Fibroblast of lung (primary cell): ENCODE measurements around the gene LMNB1. TPM values are rescaled to one million over a fixed set of nuclear protein-coding genes. Genes with fewer than 3 reads are reported as not detected.
A peak's percentile ranks its signal among the peaks of the same experiment; 100 is the strongest.
"Not testable (repeated sequence)": the region's sequence is repeated elsewhere in the genome, so short reads cannot be mapped to it uniquely, and the experiment has no call there.

ENCODE experiments used
- DNase-seq, 2 donors: peaks; one replicate each; pipeline versions ENCODE4 v3.0.0 to v3.0.0-alpha.2; 2010; ENCODE audit warnings: low read depth in 2 of 2
- H2AFZ ChIP-seq: 2 replicates; pipeline ENCODE4 v1.5.1; 2012; ENCODE audit warnings: low read length, control low read depth, inconsistent platforms
- H3K27ac ChIP-seq: 2 replicates; pipeline ENCODE4 v1.5.1; 2011; ENCODE audit warnings: low read length, control low read depth; ENCODE audit not compliant: insufficient read depth
- H3K27me3 ChIP-seq: 2 replicates; pipeline ENCODE4 v1.5.1; 2011; ENCODE audit warnings: mild to moderate bottlenecking, low read length; ENCODE audit not compliant: control insufficient read depth, insufficient read depth
- H3K36me3 ChIP-seq: 2 replicates; pipeline ENCODE4 v1.5.1; 2011; ENCODE audit warnings: low read length; ENCODE audit not compliant: control insufficient read depth, insufficient read depth
- H3K4me1 ChIP-seq: 2 replicates; pipeline ENCODE4 v1.5.1; 2011; ENCODE audit warnings: low read length; ENCODE audit not compliant: control insufficient read depth, insufficient read depth; ENCODE audit errors: extremely low read depth
- H3K4me2 ChIP-seq: 2 replicates; pipeline ENCODE4 v1.5.1; 2011; ENCODE audit warnings: low read length, control low read depth; ENCODE audit not compliant: insufficient read depth; ENCODE audit errors: extremely low read depth
- H3K4me3 ChIP-seq, 4 experiments: fragments of 200-600 bp in 1 of 4; sonication (generic) in 1 of 4; replicated peaks in 1 of 4; 2 replicates each; pipeline ENCODE4 v1.5.1; 2011 to 2016; ENCODE audit warnings: low read length in 4 of 4, low read depth in 3 of 4, mild to moderate bottlenecking in 3 of 4, control low read depth in 2 of 4, inconsistent platforms in 1 of 4, mixed read lengths in 1 of 4; ENCODE audit not compliant: insufficient read depth in 1 of 4; ENCODE audit errors: control extremely low read depth in 1 of 4
- H3K79me2 ChIP-seq: 2 replicates; pipeline ENCODE4 v1.5.1; 2012; ENCODE audit warnings: mild to moderate bottlenecking, low read length, inconsistent platforms; ENCODE audit not compliant: control insufficient read depth, insufficient read depth
- H3K9ac ChIP-seq: 2 replicates; pipeline ENCODE4 v1.5.1; 2011; ENCODE audit warnings: mild to moderate bottlenecking, low read length, control low read depth; ENCODE audit not compliant: insufficient read depth
- H3K9me3 ChIP-seq: 2 replicates; pipeline ENCODE4 v1.5.1; 2012; ENCODE audit warnings: low read depth, low read length; ENCODE audit not compliant: control insufficient read depth, insufficient read depth
- H4K20me1 ChIP-seq: 2 replicates; pipeline ENCODE4 v1.5.1; 2011; ENCODE audit warnings: low read length; ENCODE audit not compliant: control insufficient read depth, insufficient read depth; ENCODE audit errors: extremely low read depth
- EZH2 ChIP-seq: IDR thresholded peaks from 2 replicates; pipeline ENCODE4 v1.5.1; 2012; ENCODE audit warnings: low read length, control low read depth, mild to moderate bottlenecking; ENCODE audit errors: missing control alignments
- polyA plus RNA-seq, 2 donors: library from polyadenylated mRNA; depleted of rRNA in 1 of 2; stranded (reverse) in 1 of 2; unstranded in 1 of 2; fragments of >200 nt; gene quantifications; 2 replicates each; pipeline ENCODE4 v1.2.1, GENCODE V29; 2011 to 2012; ENCODE audit warnings: missing spikeins in 1 of 2
- total RNA-seq: library from RNA; depleted of rRNA; stranded (reverse); fragments of >200 nt; gene quantifications from 2 replicates; pipeline ENCODE4 v1.2.1, GENCODE V29; 2014
- TF ChIP-seq, protein P1 (sequence below), 2 donors: IDR thresholded peaks in 1 of 2; conservative IDR thresholded peaks in 1 of 2; 1 replicate in 1 of 2; 2 replicates in 1 of 2; pipeline ENCODE4 v1.5.1; 2011 to 2012; ENCODE audit warnings: low read length in 2 of 2, control low read depth in 1 of 2, inconsistent platforms in 1 of 2, low read depth in 1 of 2, mild to moderate bottlenecking in 1 of 2

Gene LMNB1
- total and polyA plus RNA-seq, 2 donors (not counting 1 experiment from before 2014, with no cell fraction given) = 17.3 to 17.5 TPM

- no peaks in the 10 kb centered on the region for H3K27me3 ChIP-seq
- no peaks in the 10 kb centered on the region for H3K9me3 ChIP-seq
- H3K36me3 ChIP-seq = no peaks in the 10 kb centered on the region
- TF ChIP-seq, protein P1, sequence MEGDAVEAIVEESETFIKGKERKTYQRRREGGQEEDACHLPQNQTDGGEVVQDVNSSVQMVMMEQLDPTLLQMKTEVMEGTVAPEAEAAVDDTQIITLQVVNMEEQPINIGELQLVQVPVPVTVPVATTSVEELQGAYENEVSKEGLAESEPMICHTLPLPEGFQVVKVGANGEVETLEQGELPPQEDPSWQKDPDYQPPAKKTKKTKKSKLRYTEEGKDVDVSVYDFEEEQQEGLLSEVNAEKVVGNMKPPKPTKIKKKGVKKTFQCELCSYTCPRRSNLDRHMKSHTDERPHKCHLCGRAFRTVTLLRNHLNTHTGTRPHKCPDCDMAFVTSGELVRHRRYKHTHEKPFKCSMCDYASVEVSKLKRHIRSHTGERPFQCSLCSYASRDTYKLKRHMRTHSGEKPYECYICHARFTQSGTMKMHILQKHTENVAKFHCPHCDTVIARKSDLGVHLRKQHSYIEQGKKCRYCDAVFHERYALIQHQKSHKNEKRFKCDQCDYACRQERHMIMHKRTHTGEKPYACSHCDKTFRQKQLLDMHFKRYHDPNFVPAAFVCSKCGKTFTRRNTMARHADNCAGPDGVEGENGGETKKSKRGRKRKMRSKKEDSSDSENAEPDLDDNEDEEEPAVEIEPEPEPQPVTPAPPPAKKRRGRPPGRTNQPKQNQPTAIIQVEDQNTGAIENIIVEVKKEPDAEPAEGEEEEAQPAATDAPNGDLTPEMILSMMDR (conservative IDR thresholded peaks at IDR 0.05 in 1 of 2, IDR thresholded peaks at IDR 0.05 in 1 of 2; ENCODE audit: low read depth in 1 of 2, low read length in 2 of 2) = no peak
- TF ChIP-seq EZH2 = no peak
- peak overlapping the region; percentile 5 for H3K27ac ChIP-seq
- peaks cover 3% of the 10 kb centered on the region for H3K4me1 ChIP-seq
- H3K4me2 ChIP-seq = no peak overlapping the region
- DNase-seq = no peak
- H2AFZ ChIP-seq = no peak overlapping the region
- H3K9ac ChIP-seq = no peak overlapping the region
- H3K4me3 ChIP-seq = no peak overlapping the region
- peaks cover 4% of the 10 kb centered on the region for H3K79me2 ChIP-seq
- no peaks in the 10 kb centered on the region for H4K20me1 ChIP-seq
These were observed 33.9 kb downstream of the LMNB1 start for GRCh38 chr5:126810596-126811380.

DNA sequence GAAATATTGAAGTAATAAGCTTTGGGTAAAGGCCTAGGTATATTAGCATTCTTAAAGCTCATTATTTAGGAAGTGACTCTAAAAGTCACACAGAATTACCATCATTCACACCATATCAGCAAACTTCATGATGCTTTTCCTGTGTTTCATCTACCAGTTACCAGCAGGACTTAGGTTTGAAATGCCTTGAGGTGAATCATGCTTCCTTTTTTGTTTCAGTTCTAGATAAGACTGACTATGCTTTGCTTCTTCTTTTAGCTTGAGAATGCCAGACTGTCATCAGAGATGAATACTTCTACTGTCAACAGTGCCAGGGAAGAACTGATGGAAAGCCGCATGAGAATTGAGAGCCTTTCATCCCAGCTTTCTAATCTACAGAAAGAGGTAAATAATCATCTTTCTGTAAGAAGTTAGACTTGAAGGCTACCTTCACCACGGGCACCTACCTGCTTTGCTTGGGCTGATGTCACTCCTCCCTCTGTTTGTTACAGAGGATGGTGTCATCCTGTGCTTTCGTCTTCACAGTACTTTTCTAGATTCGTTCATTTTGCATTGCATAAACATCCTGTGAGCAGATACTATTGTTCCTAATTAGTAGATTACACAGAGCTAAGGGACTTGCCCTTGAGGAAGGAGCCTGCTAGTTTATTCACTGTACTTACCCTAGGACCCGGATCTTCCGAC, 34.7 kb downstream of the LMNB1 start:
- Histone ChIP-seq H4K20me1 (no peaks in the 10 kb centered on the region), H3K4me2 (no peak overlapping the region), H3K79me2 (peaks cover 8% of the 10 kb centered on the region), H3K9ac (no peak overlapping the region), H3K4me1 (peaks cover 3% of the 10 kb centered on the region), H3K27ac (no peak overlapping the region), H3K27me3 (no peaks in the 10 kb centered on the region), H2AFZ (no peak overlapping the region), H3K36me3 (no peaks in the 10 kb centered on the region), H3K4me3 (no peak overlapping the region), H3K9me3 (no peaks in the 10 kb centered on the region)
- TF ChIP-seq EZH2 = no peak
- TF ChIP-seq, protein P1 (conservative IDR thresholded peaks at IDR 0.05 in 1 of 2, IDR thresholded peaks at IDR 0.05 in 1 of 2; ENCODE audit: low read depth in 1 of 2, low read length in 2 of 2) = no peak
- DNase-seq = peak in 1 of 2 donors; percentile 88

- Histone ChIP-seq H3K4me3 (no peak overlapping the region), H3K9ac (no peak overlapping the region), H3K4me2 (no peak overlapping the region), H3K79me2 (peaks cover 12% of the 10 kb centered on the region), H3K27ac (no peak overlapping the region), H2AFZ (no peak overlapping the region), H3K4me1 (peaks cover 3% of the 10 kb centered on the region), H3K36me3 (no peaks in the 10 kb centered on the region), H3K27me3 (no peaks in the 10 kb centered on the region), H3K9me3 (no peaks in the 10 kb centered on the region), H4K20me1 (no peaks in the 10 kb centered on the region)
- TF ChIP-seq, protein P1 (conservative IDR thresholded peaks at IDR 0.05 in 1 of 2, IDR thresholded peaks at IDR 0.05 in 1 of 2; ENCODE audit: low read depth in 1 of 2, low read length in 2 of 2) = no peak
- TF ChIP-seq EZH2 = no peak
- DNase-seq = peak in 1 of 2 donors; percentile 57
These were observed 35.2 kb downstream of the LMNB1 start for GRCh38 chr5:126812199-126812570.

GRCh38 chr5:126813799-126814198, 36.9 kb downstream of the LMNB1 start:
- H3K4me1 ChIP-seq, H2AFZ ChIP-seq, H3K9ac ChIP-seq, H3K27ac ChIP-seq, H3K4me2 ChIP-seq, H3K36me3 ChIP-seq, H3K27me3 ChIP-seq, H4K20me1 ChIP-seq, H3K9me3 ChIP-seq, H3K4me3 ChIP-seq, DNase-seq: not testable (repeated sequence)
- H3K79me2 ChIP-seq = peaks cover 12% of the 10 kb centered on the region
